HCT116 (cell line): ENCODE data around the gene SLX9. TPM values are rescaled to one million over a fixed set of nuclear protein-coding genes. Genes with fewer than 3 reads are reported as not detected.

Source experiments
- ATAC-seq: fragments of 200-7000 bp; cut with Tn5 transposase; 2 replicates; pipeline ENCODE4 v1.9.1; 2020; ENCODE audit warnings: mild to moderate bottlenecking, moderate library complexity
- BruUV-seq: library from RNA; stranded (reverse); fragments of 400-500 nt; replicated peaks from 2 replicates; lab custom pipeline; 2021; lab: Mats Ljungman, UMichigan
- CTCF ChIA-PET: fragments of 300-600 bp; sonication (Branson Sonifier 250); formaldehyde crosslinking; loops from one replicate; lab custom pipeline; 2021; ENCODE audit warnings: antibody characterized with exemption; lab: Charles Lee
- POLR2A ChIA-PET: fragments of 300-600, 350-600 bp; sonication (Branson Sonifier 250); formaldehyde crosslinking; loops from one replicate; lab custom pipeline; 2021; ENCODE audit warnings: antibody characterized with exemption; lab: Charles Lee
- RAD21 ChIA-PET, 2 experiments: fragments of 300-600 bp; sonication (Branson Sonifier 250); formaldehyde crosslinking; loops; one replicate each; lab custom pipeline; 2023; ENCODE audit warnings: low total read pairs in 2 of 2; ENCODE audit not compliant: uncharacterized antibody in 2 of 2, unreplicated experiment in 2 of 2, low non-redundant PET in 1 of 2; lab: Charles Lee
- DNase-seq: peaks from one replicate; pipeline ENCODE4 v3.0.0-alpha.2; 2010; ENCODE audit warnings: low read depth, low spot score
- H2AFZ ChIP-seq: fragments of 200-600 bp; shearing (Covaris generic), sonication (generic); 2 replicates; pipeline ENCODE4 v1.6.1; 2017; ENCODE audit warnings: low read depth, mixed run types, mixed read lengths, antibody characterized with exemption, low read length; ENCODE audit not compliant: poor library complexity, severe bottlenecking
- H3K27ac ChIP-seq: 2 replicates; pipeline ENCODE4 v1.5.1; 2012; ENCODE audit warnings: low read depth, low read length
- H3K27me3 ChIP-seq: fragments of 200-600 bp; sonication (generic); 2 replicates; pipeline ENCODE4 v1.6.1; 2016; ENCODE audit warnings: mixed run types, low read length, mixed read lengths; ENCODE audit not compliant: insufficient read depth
- H3K36me3 ChIP-seq, 2 experiments: fragments of 200-500 bp in 1 of 2; fragments of 200-600 bp in 1 of 2; sonication (Bioruptor generic) in 1 of 2; sonication (generic) in 1 of 2; 2 replicates each; pipeline versions ENCODE4 v1.5.1 to v1.6.1; 2014 to 2016; ENCODE audit warnings: low read length in 2 of 2, inconsistent platforms in 1 of 2, mixed read lengths in 1 of 2, mixed run types in 1 of 2; ENCODE audit not compliant: insufficient read depth in 2 of 2, control insufficient read depth in 1 of 2
- H3K4me1 ChIP-seq, 2 experiments: fragments of 200-600 bp in 1 of 2; sonication (generic) in 1 of 2; 2 replicates each; pipeline versions ENCODE4 v1.5.1 to v1.6.1; 2012 to 2017; ENCODE audit warnings: low read length in 2 of 2, inconsistent platforms in 1 of 2, mild to moderate bottlenecking in 1 of 2, mixed read lengths in 1 of 2, mixed run types in 1 of 2, moderate library complexity in 1 of 2; ENCODE audit not compliant: insufficient read depth in 2 of 2, control insufficient read depth in 1 of 2
- H3K4me2 ChIP-seq: fragments of 200-600 bp; sonication (generic); 2 replicates; pipeline ENCODE4 v1.6.1; 2017; ENCODE audit warnings: mixed run types, low read length, mixed read lengths
- H3K4me3 ChIP-seq, 2 experiments: fragments of 200-600 bp in 1 of 2; sonication (generic) in 1 of 2; replicated peaks in 1 of 2; 2 replicates each; pipeline ENCODE4 v1.5.1; 2011 to 2016; ENCODE audit warnings: low read length in 2 of 2, control low read depth in 1 of 2, low read depth in 1 of 2, mild to moderate bottlenecking in 1 of 2, mixed read lengths in 1 of 2, mixed run types in 1 of 2
- H3K79me2 ChIP-seq: fragments of 200-600 bp; sonication (generic); 2 replicates; pipeline ENCODE4 v1.6.1; 2017; ENCODE audit warnings: mild to moderate bottlenecking, mixed run types, low read length, moderate library complexity, mixed read lengths; ENCODE audit not compliant: insufficient read depth
- H3K9ac ChIP-seq: fragments of 200-600 bp; sonication (generic); 2 replicates; pipeline ENCODE4 v1.6.1; 2016; ENCODE audit warnings: low read length, mixed read lengths
- H3K9me2 ChIP-seq: fragments of 200-600 bp; sonication (generic), shearing (Covaris generic); 2 replicates; pipeline ENCODE4 v1.6.1; 2017; ENCODE audit warnings: mixed run types, mild to moderate bottlenecking, moderate library complexity; ENCODE audit not compliant: insufficient read depth
- H3K9me3 ChIP-seq, 2 experiments: fragments of 200-500 bp in 1 of 2; fragments of 200-600 bp in 1 of 2; sonication (Bioruptor generic) in 1 of 2; sonication (generic) in 1 of 2; 2 replicates each; pipeline ENCODE4 v1.6.1; 2014 to 2017; ENCODE audit warnings: low read length in 2 of 2, mixed read lengths in 2 of 2, inconsistent platforms in 1 of 2, low read depth in 1 of 2, mild to moderate bottlenecking in 1 of 2, mixed run types in 1 of 2, moderate library complexity in 1 of 2; ENCODE audit not compliant: control insufficient read depth in 1 of 2, insufficient read depth in 1 of 2
- H4K20me1 ChIP-seq: fragments of 200-600 bp; sonication (generic), shearing (Covaris generic); 2 replicates; pipeline ENCODE4 v1.6.1; 2017; ENCODE audit warnings: mixed run types, mild to moderate bottlenecking, moderate library complexity; ENCODE audit not compliant: insufficient read depth
- ATF3 ChIP-seq: IDR thresholded peaks from 2 replicates; pipeline ENCODE4 v1.6.1; 2012
- CBX3 ChIP-seq: IDR thresholded peaks from 2 replicates; pipeline ENCODE4 v1.6.1; 2012; ENCODE audit warnings: low read depth
- EGR1 ChIP-seq: IDR thresholded peaks from 2 replicates; pipeline ENCODE4 v1.6.1; 2012; ENCODE audit warnings: low read depth
- ELF1 ChIP-seq: IDR thresholded peaks from 2 replicates; pipeline ENCODE4 v1.6.1; 2012; ENCODE audit warnings: low read depth, borderline replicate concordance
- EZH2 ChIP-seq: fragments of 200-600 bp; sonication (generic); IDR thresholded peaks from 2 replicates; pipeline ENCODE4 v1.6.1; 2017; ENCODE audit warnings: antibody characterized with exemption, mixed run types
- EZH2phosphoT487 ChIP-seq: fragments of 200-600 bp; IDR thresholded peaks from 2 replicates; pipeline ENCODE4 v1.6.1; 2018; ENCODE audit warnings: antibody characterized with exemption, borderline replicate concordance
- FOSL1 ChIP-seq: IDR thresholded peaks from 2 replicates; pipeline ENCODE4 v1.6.1; 2012; ENCODE audit warnings: low read depth
- MAX ChIP-seq: IDR thresholded peaks from 2 replicates; pipeline ENCODE4 v1.6.1; 2012
- POLR2AphosphoS5 ChIP-seq: IDR thresholded peaks from 2 replicates; pipeline ENCODE4 v1.6.1; 2011; ENCODE audit warnings: mild to moderate bottlenecking, low read depth, low read length, moderate library complexity
- RAD21 ChIP-seq: IDR thresholded peaks from 2 replicates; pipeline ENCODE4 v1.6.1; 2012; ENCODE audit warnings: low read depth, mild to moderate bottlenecking
- REST ChIP-seq: IDR thresholded peaks from 2 replicates; pipeline ENCODE4 v1.6.1; 2012; ENCODE audit warnings: low read depth
- SIN3A ChIP-seq: IDR thresholded peaks from 2 replicates; pipeline ENCODE4 v1.6.1; 2012; ENCODE audit warnings: low read depth
- SP1 ChIP-seq: IDR thresholded peaks from 2 replicates; pipeline ENCODE4 v1.6.1; 2012; ENCODE audit warnings: low read depth
- TCF7L2 ChIP-seq: IDR thresholded peaks from 2 replicates; pipeline ENCODE4 v1.7.0; 2011; ENCODE audit warnings: borderline replicate concordance, inconsistent platforms; ENCODE audit not compliant: insufficient read depth, insufficient read length; ENCODE audit errors: extremely low read depth
- YY1 ChIP-seq: IDR thresholded peaks from 2 replicates; pipeline ENCODE4 v1.6.1; 2011; ENCODE audit warnings: low read length, low read depth, moderate library complexity, mild to moderate bottlenecking; ENCODE audit not compliant: insufficient replicate concordance; ENCODE audit errors: extremely low read depth
- ZNF274 ChIP-seq: fragments of 200-500 bp; sonication (Bioruptor generic); IDR thresholded peaks from 2 replicates; pipeline ENCODE4 v1.6.1; 2014; ENCODE audit warnings: mild to moderate bottlenecking, low read depth, low read length, inconsistent platforms
- intact Hi-C: fragments of 100-400 bp; cut with micrococcal nuclease; formaldehyde crosslinking; loops from 2 replicates; pipeline ENCODE4 v1.10.0; 2022
- total RNA-seq: library from RNA; stranded (reverse); gene quantifications from one replicate; pipeline ENCODE4 v1.2.1, GENCODE V29; 2021; ENCODE audit not compliant: unreplicated experiment

SLX9 gene
- total RNA-seq, 1 experiment from 2014 or later, result 61.9 TPM

GRCh38 chr21:44905016-44905727 lies 34.7 kb upstream of the SLX9 start:
- H3K9ac ChIP-seq, result no peak overlapping the region
- H3K79me2 ChIP-seq, result no peaks in the 10 kb centered on the region
- H2AFZ ChIP-seq, result no peak overlapping the region
- H4K20me1 ChIP-seq, result no peaks in the 10 kb centered on the region
- ChIA-PET CTCF (no interaction called here), RAD21 (no interaction called here), POLR2A (no interaction called here)
- ATAC-seq (no peak), DNase-seq (no peak)
- no TSS peak for BruUV-seq
- no peak overlapping the region for H3K27ac ChIP-seq
- peaks cover 17% of the 10 kb centered on the region; the same call in 1 of the 2 replicates for H3K27me3 ChIP-seq
- H3K36me3 ChIP-seq, result no peaks in the 10 kb centered on the region
- no peak for TF ChIP-seq POLR2AphosphoS5
- TF ChIP-seq CBX3, result no peak
- no peak for TF ChIP-seq YY1
- TF ChIP-seq ELF1, result no peak
- no peak for TF ChIP-seq SP1
- no peak for TF ChIP-seq MAX
- H3K9me2 ChIP-seq, result no peaks in the 10 kb centered on the region
- H3K4me2 ChIP-seq, result no peak overlapping the region
- H3K4me1 ChIP-seq, result no peaks in the 10 kb centered on the region
- H3K4me3 ChIP-seq, result no peak overlapping the region
- intact Hi-C loops, result no loop called here
- H3K9me3 ChIP-seq, result peaks cover 0 to 4% of the 10 kb centered on the region in 2 experiments; a peak in 1 of 4 replicates

- POLR2A ChIA-PET, result no interaction called here
Measured at GRCh38 chr21:44905728-44906090, 34.1 kb upstream of the SLX9 start.

More at GRCh38 chr21:44905728-44906090, 34.1 kb upstream of the SLX9 start:
- Histone ChIP-seq H3K4me2 (no peak overlapping the region), H3K36me3 (no peaks in the 10 kb centered on the region), H3K27me3 (peaks cover 17% of the 10 kb centered on the region; the same call in 1 of the 2 replicates), H3K27ac (no peak overlapping the region), H4K20me1 (no peaks in the 10 kb centered on the region), H3K4me1 (no peaks in the 10 kb centered on the region), H3K9me3 (peaks cover 0 to 4% of the 10 kb centered on the region in 2 experiments; a peak in 1 of 4 replicates), H3K79me2 (no peaks in the 10 kb centered on the region), H3K9ac (no peak overlapping the region), H2AFZ (no peak overlapping the region), H3K4me3 (no peak overlapping the region), H3K9me2 (no peaks in the 10 kb centered on the region)
- ATAC-seq (no peak), DNase-seq (no peak)
- BruUV-seq, result no TSS peak
- CTCF ChIA-PET, result interaction anchor here (1.5 kb wide), 1 partner anchor 13 kb away, joined by 4 read pairs; no protein-coding TSS in a partner anchor
- TF ChIP-seq TCF7L2 (no peak), EGR1 (no peak), SIN3A (no peak), ATF3 (no peak), EZH2phosphoT487 (no peak), FOSL1 (no peak), RAD21 (no peak), EZH2 (no peak), REST (no peak), ZNF274 (no peak)
- intact Hi-C loops, result no loop called here
- RAD21 ChIA-PET, result no interaction called here
